CD4-positive, alpha-beta T cell treated with Interleukin-6 at 100 ng/mL for 8 hours (primary cell): ENCODE results near the gene ZNF410.
"Not testable (repeated sequence)": the region's sequence is repeated elsewhere in the genome, so short reads cannot be mapped to it uniquely, and the experiment has no call there.

ENCODE experiments used
- DNase-seq: peaks from one replicate; pipeline ENCODE4 v3.0.0-alpha.2; 2020; ENCODE audit warnings: mixed read lengths, low spot score

Gene ZNF410, protein sequence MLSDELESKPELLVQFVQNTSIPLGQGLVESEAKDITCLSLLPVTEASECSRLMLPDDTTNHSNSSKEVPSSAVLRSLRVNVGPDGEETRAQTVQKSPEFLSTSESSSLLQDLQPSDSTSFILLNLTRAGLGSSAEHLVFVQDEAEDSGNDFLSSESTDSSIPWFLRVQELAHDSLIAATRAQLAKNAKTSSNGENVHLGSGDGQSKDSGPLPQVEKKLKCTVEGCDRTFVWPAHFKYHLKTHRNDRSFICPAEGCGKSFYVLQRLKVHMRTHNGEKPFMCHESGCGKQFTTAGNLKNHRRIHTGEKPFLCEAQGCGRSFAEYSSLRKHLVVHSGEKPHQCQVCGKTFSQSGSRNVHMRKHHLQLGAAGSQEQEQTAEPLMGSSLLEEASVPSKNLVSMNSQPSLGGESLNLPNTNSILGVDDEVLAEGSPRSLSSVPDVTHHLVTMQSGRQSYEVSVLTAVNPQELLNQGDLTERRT

DNA sequence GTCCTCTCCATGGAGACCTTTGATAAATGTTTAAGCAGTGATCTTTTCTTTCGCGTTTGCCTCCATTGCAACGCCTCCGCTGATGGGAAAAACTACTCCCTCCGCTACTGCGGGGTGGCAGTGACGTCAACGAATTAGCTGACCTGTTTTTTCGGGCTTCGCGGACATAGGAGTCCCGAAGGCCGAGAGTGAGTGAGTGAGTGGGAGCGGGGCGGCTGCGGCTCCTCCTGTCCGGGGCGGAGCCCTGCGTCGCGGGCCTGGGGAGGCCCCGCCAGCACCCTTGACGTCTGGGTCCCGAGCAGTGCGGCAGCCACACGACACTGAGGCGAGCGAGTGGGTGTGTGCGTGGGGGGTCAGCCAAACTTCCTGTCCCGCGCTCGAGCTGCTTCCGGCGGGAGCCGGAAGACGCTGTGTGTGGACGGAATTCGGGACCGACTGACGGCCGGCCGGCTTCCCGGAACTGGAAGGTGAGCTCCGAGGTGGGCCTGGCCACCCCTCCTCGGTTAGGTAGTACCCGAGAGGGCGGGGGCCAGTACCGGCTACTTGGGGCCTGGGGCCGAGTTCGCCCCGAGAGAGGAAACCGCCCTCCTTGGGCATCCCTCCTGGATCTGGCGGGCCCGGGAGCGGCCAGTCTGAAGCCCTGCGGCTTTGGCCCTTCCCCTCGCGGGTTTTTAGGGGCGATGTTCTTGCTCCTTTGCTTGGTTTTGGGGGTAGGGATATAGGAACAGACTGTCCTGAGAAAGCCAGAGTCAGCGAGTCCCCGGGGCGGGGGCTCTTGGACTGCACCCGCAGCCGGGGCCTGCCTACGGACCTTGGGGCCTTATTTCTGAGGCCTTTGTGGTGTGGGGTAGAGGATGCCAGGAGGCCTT, at the start of gene ZNF410:
Gene ZNF410 (plus strand): TSS at position 411 of the 869 bp plus-strand sequence. CDS start 5,317 bp downstream, outside the sequence.
- peak; percentile 81 for DNase-seq

DNA sequence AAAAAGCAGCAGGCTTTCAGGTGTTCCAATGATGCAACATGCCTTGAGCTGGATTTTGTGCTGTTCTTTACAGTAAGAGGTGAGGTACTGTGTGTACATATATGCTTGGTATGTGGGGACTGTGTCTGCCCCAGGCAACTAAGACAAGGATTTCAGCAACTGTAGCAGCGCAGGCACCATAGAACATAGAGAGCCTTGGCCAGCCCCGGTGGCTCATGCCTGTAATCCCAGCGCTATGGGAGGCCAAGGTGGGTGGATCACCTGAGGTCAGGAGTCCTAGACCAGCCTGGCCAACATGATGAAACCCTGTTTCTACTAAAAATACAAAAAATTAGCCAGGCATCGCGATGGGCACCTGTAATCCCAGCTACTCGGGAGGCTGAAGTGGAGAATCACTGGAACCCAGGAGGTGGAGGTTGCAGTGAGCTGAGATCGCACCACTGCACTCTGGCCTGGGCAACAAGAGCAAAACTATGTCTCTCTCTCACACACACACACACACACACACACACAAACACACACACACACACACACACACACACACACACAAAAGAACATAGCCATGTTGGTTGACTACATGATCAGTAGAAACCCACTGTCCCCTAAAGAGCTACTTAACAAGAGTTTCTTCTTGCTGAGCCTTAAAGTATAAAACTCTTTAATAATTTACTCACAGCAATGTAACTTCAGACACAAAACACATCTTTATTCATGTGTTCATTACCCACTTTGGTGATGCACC, 48.2 kb upstream of the ZNF410 start:
- DNase-seq, result not testable (repeated sequence)

DNA sequence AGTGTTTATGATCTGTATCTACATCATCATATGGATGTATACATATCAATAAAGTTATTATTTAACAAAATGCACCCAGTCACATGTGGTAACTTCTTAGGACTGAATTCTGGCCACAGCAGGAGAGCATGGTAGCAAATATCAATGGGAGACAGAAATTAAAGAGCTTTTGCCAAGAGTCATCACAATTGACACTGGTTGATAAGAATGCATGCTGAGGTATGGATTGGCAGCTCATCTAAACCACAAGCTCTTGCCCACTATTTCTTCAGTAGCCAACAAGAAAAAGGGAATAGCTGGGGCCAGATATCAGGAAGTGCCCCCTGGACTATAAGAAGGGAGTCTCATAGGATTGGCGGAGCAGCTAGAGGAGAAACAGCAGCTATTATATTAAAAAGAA, 44.5 kb upstream of the ZNF410 start:
- DNase-seq, result no peak

DNA sequence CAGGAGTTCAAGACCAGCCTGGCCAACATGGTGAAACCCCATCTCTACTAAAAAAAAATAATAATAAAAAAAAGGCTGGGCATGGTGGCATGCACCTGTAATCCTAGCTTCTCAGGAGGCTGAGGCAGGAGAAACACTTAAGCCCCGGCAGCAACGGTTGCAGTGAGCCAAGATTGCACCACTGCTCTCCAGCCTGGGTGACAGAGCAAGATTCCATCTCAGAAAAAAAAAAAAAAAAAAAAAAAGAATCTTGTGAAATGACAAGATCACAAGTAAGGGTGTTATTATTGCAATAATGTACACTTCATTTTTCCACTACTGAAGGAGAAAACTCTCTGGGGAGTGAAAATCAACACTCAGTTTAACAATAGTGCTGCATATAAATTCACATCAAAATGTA, 43.8 kb upstream of the ZNF410 start:
- no peak for DNase-seq

DNA sequence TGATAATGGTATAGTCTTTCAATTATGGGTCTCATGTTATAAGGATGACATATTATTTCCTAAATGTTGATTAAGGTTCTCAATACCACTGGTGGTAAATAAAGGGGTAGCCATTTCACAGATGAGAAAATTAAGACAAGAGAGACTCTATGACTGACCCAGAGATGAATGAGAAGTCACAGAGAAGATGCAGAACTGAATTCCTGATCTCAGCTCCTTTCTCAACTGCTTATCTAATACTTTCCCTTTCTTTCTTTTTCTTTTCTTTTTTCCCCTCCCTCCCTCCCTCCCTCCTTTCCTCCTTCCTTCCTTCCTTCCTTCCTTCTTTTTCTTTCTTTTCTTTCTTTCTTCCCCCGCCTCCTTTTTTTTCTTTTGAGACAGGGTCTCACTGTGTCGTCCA, 43.4 kb upstream of the ZNF410 start:
- DNase-seq, result no peak

DNA sequence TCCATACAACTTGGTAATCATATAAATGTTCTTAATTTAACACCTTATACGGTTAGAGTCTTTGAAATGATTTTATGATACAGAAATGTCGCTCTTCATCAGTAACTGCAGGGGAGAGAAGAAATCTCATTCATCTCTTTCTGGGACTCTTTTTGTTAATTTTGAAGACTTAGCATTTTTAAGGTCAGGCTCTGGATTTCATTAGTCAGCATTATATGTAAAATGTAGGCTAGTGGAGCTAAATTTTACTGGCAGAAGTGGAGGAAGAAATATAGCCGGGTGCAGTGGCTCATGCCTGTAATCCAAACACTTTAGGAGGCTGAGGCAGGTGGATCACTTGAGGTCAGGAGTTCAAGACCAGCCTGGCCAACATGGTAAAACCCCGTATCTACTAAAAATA, 39.7 kb upstream of the ZNF410 start:
- no peak for DNase-seq

DNA sequence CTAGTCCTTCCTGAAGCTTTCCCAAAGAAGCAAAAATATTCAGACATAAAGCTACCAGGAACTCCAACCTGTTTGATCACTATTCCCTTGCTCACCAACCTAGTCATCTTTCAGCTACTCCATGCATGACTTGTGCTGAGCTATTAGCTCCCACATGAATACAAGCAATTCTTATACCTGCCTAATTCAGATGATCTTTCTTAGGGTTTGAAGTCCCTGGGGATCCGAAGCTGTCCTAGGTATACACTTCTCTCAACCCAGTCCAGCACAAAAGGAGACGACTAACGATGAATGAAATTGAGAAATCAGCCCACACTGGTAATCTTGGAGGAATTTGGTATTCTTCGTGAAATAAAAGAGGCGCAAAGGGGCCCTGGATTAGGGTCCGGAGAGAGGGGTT, 35.7 kb upstream of the ZNF410 start:
- DNase-seq, result no peak

DNA sequence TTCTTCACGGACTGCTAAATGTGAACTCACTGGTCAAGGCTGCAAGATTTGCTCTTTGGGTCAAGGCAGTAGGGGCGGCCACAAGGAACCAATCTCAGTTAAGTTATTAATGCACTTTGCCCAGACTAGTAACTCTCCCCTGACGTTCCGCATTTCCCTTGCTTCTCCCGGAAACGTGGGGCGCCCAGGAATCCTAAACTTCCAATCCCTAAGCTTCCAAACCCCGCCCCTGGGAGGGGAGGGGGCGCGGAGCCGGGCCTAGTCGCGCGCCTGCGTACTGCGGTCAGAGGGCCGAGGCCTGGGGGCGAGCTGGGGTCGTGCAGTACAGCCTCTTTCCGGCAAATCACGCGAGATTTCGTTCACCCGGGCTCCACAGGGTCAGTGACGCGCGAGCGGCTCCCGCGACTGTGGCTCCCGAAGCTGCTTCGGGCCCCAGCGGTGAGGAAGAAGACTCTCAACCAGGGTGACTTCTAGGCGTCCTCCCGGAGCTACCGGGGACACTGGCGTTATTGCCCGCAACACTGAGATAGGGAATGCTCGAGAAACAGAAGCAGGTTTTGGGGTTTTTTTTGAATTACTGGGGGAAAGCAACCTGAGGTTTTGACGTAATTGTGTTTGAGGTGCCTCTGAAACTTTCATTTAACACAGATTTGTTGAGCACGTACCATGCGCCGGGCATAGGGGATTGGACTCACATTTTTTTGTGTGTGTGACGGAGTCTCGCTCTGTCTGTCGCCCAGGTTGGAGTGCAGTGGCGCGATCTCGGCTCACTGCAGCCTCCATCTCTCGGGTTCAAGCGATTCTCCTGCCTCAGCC, 34.9 kb upstream of the ZNF410 start, which contains the start of gene PTGR2:
Gene PTGR2 (plus strand): TSS at position 265 of the 816 bp plus-strand sequence. CDS start 7,032 bp downstream, outside the sequence.
- peak; percentile 90 for DNase-seq

DNA sequence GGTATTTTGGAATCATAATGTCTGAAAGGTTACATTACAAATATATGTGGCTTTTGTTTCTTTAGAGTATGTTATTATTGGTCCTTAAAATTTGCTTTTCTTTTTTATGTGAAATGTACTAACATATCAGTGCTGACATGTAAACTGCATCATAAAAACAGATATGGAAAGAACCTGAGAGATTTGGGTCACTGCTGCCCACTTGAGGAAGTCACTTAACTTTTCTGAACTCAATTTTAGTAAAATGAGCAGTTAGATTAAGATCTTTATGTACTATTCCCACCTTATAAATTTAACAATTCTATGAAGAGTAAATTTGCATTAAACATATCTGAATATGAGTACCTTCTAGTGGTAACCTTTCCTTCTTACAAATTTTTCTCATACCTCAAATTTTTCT, 27.5 kb upstream of the ZNF410 start:
- DNase-seq, result no peak

DNA sequence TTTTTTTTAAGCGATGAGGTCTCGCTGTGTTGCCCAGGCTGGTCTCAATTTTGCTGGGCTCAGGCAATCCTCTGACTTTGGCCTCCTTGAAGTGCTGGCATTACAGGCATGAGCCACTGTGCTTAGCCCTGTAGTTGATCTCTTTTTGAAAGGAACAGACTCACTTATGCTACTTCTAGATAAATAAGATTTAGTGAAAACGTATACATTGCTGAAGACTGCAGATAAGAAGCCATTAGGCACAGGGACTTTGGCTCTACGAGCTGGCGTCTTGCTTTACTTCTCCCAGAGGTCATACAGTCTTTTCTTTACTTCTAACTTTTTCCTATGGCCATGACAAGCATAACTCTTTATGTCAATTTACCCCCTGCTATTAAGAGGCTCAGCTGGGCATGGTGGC, 25.6 kb upstream of the ZNF410 start:
- DNase-seq, result no peak

DNA sequence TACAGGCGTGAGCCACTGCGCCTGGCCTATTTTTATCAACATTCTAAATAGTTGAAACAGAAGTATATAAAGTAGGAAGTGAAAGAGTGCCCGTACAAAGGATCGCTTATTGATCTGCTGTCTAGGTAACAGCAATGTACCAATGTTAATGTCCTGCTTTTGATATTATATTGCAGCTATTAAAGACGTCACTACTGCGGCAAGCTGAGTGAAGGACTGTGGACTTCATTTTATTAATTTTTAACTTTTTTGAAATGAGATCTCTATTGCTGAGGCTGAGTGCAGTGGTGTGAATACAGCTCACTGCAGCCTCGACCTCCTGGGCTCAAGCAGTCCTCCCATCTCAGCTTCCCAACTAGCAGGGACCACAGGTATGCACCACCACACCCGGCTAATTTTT, 24.2 kb upstream of the ZNF410 start:
- no peak for DNase-seq

DNA sequence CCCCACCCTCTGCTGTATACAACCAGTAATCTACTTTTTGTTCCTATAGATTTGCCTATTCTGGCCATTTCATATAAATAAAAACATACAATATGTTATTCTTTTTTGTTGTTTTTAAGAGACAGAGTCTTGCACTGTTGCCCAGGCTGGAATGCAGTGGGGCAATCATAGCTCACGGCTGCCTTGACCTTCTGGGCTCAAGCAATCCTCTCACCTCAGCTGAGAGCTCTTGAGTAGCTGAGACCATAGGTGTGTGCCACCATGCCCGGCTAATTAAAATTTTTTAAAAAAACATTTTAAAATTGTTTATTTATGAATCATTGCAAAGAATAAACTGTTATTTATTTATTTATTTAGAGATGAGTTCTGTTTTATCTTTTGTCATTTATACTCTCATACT, 23.4 kb upstream of the ZNF410 start:
- DNase-seq, result no peak

DNA sequence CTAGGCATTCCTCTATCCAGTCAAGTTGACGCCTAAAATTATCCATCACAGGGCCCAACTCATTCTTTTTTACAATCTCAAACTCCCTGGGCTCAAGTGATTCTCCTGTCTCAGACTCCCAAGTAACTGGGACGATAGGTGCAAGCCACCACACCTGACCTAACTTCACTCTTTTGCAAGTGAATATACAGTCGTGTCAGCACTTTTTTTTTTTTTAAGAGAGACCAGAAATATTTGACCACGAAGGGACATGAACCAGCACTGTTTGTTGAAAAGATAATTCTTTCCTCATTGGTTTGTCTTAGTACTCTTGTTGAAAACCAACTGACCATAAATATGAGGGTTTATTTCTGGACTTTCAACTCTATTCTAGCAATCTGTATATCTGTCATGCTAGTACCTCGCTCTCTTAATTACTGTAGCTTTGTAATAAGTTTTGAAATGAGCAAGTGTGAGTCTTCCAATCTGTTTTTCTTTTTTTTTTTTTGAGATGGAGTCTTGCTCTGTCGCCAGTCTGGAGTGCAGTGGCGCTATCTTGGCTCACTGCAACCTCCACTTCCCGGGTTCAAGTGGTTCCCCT, 21.0 kb upstream of the ZNF410 start:
- no peak for DNase-seq

DNA sequence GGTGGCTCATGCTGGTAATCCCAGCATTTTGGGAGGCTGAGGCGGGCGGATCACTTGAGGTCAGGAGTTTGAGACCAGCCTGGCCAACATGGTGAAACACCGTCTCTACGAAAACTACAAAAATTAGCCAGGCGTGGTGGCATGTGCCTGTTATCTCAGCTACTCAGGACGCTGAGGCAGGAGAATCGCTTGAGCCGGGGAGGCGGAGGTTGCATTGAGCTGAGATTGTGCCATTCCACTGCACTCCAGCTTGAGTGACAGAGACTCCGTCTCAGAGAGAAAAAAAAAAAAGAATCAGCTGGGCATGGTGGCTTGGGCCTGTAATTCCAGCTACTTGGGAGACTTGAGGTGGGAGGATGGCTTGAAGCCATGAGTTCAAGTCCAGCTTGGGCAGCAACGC, 16.9 kb upstream of the ZNF410 start:
- DNase-seq, result not testable (repeated sequence)

DNA sequence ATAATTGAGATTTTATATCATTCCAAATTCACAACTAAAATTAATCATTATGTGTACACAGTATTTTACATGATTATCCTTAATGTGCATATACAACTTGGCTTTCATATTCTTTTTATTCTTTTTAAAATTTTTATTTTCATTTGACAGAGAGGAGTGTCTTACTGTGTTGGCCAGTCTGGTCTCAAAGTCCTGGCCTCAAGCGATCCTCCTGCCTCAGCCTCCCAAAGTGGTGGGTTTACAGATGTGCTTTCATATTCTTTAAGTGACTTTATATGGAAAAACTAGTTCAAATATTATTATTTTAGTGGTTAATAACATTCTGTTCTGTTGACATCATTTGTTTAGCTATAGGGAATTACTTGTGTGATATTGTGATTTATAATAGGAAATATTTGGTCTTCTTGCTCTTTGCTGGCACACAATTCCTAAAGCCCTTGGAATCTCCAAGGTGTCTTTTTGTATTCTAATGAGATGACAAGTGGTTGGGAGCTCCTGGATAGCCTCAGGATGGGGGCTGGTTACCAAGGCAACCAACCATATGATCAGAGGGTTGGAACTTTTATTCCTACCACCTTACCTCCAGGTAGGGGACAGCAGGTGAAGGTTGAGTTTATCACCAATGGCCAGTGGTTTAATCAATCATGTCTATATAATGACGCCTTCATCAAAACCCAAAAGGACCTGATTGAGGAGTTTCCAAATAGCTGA, 16.0 kb upstream of the ZNF410 start:
- DNase-seq, result no peak

DNA sequence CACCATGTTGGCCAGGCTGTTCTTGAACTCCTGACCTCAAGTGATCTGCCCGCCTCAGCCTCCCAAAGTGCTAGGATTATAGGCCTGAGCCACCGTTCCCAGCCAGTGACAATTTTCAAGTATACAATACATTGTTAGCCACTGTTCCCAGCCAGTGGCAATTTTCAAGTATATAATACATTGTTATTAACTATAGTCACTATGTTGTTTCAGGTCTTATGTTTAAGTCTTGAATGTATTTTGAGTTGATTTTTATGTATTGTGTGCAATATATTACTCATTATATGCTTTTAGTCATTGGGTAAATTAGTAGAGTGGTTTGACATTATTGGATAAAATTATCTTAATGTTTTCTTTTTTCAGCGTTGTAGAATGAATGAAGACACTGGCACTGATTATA, 13.0 kb upstream of the ZNF410 start:
- DNase-seq, result no peak

DNA sequence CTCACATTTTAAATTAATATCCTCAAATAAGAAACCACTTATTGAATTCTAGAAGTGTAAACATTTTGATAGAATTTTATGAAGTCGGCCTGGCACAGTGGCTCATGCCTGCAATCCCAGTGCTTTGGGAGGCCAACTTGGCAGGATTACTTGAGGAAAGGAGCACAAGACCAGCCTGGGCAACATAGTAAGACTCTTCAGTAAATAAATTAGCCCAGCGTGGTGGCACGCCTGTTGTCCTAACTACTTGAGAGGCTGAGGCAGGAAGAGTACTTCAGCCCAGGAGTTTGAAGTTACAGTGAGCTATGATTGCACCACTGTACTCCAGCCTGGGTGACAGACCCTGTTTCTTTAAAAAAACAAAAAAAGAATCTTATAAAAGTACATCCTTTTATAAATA, 8.9 kb upstream of the ZNF410 start:
- DNase-seq, result no peak

DNA sequence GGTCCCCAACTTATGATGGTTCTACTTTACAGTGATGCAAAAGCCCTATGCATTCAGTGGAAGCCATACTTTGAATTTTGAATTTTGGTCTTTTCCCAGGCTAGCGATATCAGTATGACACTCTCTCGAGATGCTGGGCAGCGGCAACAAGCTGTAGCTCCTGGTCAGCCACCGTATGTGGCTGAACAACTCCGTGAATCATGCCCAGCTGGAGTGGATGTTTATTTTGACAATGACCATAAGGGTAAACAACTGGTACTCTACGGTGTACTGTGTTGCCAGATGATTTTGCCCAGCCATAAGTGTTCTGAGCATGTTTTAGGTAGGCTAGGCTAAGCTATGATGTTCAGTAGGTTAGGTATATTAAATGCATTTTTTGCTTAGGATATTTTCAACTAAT, 8.2 kb upstream of the ZNF410 start:
- no peak for DNase-seq

DNA sequence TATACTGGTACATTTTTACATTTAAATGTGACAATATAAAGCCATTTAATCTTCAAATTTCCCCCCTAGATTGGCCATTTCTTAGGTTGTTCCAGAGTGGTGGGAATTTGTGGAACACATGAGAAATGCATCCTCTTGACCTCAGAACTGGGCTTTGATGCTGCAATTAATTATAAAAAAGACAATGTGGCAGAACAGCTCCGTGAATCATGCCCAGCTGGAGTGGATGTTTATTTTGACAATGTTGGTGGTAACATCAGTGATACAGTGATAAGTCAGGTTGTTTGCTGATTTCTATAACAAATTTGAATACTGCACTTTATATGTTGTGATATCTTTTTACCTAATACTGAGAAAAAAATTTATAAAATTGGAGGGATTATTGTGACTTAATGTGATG, 7.6 kb upstream of the ZNF410 start:
- no peak for DNase-seq

DNA sequence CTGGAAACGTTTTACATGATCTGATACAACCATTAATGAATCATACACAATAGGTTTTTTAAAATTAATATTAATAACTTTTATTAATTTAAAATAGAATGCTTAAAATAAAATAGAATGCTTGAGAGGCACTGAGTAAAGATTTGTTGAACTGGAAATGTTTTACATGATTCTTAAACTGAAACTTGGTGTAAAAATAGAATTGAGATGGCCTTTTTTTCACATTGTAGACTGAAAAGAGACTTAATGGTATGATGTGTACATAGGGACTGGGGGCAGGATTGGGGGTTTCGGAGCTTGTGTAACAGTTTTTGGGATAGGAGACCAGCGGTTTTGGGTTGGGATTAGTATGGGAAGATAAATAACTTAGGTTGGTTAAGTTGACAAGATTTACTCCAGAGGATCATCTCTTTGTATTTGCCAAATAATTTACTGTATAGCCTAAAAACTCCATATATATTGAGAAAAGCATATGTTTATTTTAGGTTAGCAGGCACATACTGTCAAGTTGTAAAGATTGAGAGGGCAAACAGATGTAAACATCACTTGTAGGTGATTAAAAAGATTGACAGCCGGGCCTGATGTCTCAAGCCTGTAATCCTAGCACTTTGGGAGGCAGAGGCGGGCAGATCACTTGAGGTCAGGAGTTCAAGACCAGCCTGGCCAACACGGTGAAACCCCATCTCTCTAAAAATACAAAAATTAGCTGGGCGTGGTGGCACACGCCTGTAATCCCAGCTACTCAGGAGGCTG, 2.0 kb upstream of the ZNF410 start:
- no peak for DNase-seq
